ENCODE data around the gene ICE1.
"Not testable (repeated sequence)": the region's sequence is repeated elsewhere in the genome, so short reads cannot be mapped to it uniquely, and the experiment has no call there.

The ICE1 gene, protein sequence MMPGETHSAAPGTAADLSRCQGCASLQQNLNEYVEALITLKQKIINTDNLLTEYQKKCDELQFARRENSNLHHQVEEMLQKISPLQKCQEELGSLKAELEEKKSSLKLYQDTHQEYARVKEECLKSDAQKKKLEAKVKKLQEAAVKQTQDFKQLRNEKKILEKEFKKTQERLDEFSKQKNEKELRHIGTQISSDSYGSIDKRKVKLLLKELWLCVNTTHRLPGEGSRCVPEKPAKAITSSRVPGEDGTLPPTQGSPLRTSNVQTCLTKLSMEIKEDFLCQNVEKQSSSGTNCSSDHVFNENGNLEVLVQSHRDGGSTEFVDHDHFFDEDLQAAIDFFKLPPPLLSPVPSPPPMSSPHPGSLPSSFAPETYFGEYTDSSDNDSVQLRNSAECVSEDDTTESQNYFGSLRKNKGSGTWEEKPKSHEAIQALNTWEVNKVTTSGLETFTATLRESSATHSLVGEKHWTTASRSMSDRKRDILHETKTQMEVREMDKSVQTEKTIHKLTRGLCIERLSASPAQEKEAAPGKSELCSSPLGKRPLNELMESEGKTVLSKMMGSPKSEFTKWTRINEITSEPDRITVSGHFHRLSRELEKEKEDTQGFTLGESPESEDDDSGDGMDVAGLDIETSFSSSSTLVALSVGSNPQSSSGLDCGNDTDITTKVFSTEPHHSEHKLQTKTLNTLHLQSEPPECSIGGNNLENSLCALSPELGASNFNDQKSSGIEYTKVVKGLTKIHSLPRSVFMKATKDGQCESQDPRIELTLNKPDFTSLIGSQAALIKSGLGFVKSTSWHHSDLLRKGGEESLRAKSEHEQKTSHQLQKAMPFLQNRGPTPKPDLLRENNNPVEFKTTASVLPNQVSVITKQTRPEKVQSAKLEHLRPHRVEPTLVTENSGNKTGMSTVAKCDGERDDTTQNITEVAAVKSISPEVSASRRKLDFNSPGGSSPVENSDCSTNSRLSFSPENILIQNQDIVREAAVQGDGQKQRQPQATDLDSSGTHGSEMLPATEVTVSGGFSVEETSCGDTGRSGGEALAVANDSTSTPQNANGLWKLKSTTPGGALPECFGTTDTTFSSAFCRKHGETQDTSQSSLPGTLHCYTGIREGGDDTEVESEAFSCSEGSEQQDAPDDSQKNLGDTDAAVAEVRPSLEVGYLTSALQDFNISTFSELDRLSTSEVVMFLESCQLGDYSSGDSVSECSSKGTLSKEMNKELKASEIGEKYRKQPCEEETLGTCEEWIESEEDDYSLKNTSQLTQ (N-terminal part only)

GRCh38 chr5:5421961-5422818, at the start of gene ICE1:
Gene ICE1 (plus strand): TSS chr5:5422677. CDS start chr5:5422916, 239 bp downstream.
- peak; percentile 86 to 88 for DNase-seq

DNA sequence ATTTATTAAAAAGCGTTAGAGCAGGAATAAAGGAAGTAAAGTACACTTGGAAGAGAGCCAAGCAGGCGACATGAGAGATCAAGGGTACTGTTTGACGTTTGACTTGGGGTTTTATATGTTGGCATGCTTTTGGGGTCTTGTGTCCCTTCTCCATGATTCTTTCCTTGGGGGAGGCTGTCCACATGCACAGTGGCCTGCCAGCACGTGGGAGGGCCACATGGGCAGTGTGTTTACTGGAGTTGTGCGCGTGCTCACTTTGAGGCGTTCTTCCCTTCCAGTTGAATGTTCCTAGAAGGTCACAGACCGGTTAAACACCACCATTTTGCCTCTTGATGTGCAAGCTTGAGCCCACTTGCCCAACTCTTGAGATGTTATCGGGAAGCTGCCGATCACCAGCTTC, 49.5 kb upstream of the ICE1 start:
- DNase-seq: no peak

GRCh38 chr5:5373351-5373989, 49.0 kb upstream of the ICE1 start:
- DNase-seq: no peak

DNA sequence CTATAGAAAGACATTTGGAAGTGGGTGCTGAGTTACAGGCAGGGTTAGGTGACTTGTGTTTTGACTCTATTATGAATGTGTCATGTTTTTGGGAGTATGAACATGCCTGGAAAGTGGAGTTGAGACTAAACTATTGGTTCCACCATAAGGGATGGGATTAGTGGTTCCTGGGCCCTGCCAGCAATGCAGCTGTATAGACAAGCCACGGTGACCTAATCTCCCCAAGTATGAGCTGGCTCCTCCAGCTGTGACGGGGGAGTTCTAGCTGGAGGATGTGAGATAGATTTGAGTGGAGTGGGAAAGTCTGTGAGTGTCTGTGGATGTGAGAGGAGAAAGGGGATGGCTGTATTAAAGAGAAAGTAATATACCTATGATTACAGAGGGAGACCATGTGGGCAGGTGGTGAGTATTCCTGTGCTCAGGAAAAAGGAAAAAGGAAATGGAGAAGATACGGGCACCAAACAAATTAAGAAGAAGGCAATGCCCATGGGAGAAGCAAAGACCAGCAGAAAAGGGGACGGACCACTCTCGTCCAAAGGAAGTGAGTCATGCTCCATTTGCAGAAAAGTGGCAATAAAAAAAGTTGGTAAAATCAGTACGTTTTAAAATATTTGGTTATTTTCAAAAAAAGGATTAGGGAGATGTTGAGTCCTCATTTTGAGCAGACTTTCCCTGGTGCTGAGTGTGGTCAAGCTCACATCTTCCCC, 48.3 kb upstream of the ICE1 start:
- no peak for DNase-seq

GRCh38 chr5:5377780-5378179, 44.7 kb upstream of the ICE1 start:
- DNase-seq: no peak

DNA sequence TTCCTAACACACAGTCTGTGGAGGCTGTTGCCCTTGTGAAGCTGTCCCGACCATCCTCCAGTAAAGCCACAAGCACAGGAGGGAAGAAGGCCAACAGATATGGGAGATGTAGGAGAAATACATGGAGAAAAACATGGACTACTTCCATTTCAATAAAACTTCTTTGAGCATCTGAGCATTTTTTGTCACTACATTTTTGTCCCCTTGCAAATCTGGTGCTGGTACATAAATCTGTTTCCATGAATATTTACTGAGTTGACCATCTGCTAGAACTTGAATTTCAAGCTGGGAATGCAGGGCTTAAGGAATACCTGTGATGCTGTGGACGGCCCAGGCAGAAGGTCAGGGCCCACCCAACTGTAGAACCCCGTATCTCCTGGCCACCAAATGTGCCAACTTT, 43.9 kb upstream of the ICE1 start:
- DNase-seq: no peak

- DNase-seq: no peak
Observed at GRCh38 chr5:5380298-5380697, 42.2 kb upstream of the ICE1 start.

DNA sequence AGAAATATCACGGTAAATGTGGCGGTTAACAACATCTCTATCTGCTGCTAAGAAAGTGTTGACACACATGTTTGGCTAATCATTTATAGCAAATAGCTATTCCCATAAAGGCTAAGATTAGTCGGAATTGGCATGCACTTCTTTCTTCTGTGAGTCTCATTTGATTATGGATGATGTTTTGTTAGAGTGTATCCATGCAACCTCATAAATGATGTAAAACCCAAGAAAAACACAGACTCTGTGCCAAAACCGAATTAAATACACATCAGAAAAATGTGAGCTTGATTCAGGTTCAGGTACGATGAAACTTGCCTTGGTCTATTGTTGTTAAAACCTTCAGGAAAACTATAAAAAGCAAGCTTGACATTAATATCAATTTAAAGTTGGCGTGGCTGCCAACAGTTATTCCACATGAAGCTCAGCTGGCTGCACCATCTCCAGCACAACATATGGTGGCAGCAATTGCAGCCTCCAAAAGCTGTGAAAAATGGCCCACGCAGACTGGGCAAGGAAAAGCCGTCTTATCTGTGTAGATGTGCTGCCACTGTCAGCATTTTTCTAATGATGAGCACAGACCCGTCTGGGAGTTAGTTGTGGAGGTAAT, 41.1 kb upstream of the ICE1 start:
- no peak for DNase-seq

GRCh38 chr5:5383461-5383860, 39.0 kb upstream of the ICE1 start:
- DNase-seq: no peak

- no peak for DNase-seq
Observed at GRCh38 chr5:5384660-5385330, 37.7 kb upstream of the ICE1 start.

DNA sequence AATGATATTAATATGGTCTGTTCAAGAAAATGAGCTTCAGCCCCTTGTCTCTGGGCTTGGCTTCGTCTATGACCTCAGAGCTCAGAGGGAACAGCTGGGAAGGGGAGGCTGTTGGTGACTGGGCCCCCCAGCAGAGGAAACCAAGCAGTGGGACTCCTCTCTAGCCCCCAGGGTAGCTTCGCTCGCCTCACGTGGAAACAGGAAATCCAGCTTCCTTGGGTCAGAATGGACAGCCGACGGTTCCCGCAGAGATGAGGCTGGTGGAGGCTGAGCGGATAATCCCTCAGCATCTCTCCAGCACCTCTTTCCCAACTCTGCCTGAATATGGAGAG, 37.2 kb upstream of the ICE1 start:
- no peak for DNase-seq

- no peak for DNase-seq
Observed at GRCh38 chr5:5386329-5386728, 36.1 kb upstream of the ICE1 start.

- no peak for DNase-seq
Observed at GRCh38 chr5:5387192-5387591, 35.3 kb upstream of the ICE1 start.

- DNase-seq: no peak
Observed at GRCh38 chr5:5387777-5388176, 34.7 kb upstream of the ICE1 start.

- not testable (repeated sequence) for DNase-seq
Observed at GRCh38 chr5:5390121-5390869, 32.2 kb upstream of the ICE1 start.

DNA sequence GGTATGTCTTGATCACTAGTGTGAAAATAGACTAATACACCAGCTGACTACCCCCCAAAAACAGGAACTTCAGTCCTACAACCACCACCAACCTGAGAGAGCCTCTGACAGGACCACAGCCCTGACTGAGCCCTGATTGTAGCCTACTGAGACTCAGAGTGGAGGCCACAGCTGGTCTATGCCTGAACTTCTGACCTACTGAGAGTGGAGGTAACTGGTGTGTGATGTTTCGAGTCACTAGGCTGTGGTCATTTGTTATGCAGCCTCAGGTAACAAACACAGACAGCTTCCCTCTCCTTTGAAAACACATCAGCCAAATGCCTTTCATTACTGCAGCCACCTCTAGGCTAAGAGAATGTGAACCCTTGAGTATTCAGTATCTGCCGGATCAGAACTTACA, 30.0 kb upstream of the ICE1 start:
- not testable (repeated sequence) for DNase-seq

DNA sequence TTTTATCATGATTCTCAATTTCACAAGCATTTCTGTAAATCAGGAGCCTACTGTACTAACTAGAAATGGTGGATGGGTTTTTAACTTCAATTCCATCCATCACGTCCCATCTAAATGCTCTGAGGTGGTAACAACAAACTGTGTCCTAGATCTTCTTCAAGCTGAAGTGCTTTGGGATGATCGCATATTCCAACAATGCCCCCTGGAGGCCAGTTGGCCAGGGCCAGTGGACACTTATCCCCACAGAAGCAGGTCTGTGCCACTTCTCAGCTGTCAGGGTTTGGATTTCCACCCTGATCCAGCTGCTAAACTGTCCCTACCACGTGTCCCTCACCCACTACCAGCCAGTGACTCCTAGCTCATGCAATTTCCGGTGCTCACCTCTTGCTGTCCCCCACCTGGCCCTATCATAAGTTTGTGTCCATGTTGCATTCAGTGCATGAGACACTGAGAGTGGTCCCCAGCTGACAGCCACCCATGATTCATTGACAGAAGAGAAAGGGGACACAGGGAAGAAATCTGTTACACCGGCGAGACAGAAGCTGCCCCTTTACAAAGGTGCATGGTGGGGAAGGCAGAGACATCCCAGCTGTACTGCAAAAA, 28.0 kb upstream of the ICE1 start:
- DNase-seq: not testable (repeated sequence)

GRCh38 chr5:5395093-5395492, 27.4 kb upstream of the ICE1 start:
- not testable (repeated sequence) for DNase-seq

- DNase-seq: no peak
Observed at GRCh38 chr5:5398071-5398470, 24.4 kb upstream of the ICE1 start.

Measured in stimulated activated CD4-positive, alpha-beta T cell treated with anti-CD3 and anti-CD28 coated beads, Interleukin-2, amount 100 ng/mL, for 48 hours (primary cell).